HepG2 (cell line): Measurements from ENCODE around the gene BOLL. TPM values are rescaled to one million over a fixed set of nuclear protein-coding genes. Genes with fewer than 3 reads are reported as not detected.

Experiments
- EP300 ChIP-seq, 3 experiments: sonication (generic) in 1 of 3; formaldehyde crosslinking in 1 of 3; IDR thresholded peaks; 2 replicates each; pipeline versions ENCODE4 v1.5.1 to v1.6.1; 2011 to 2020; ENCODE audit warnings: low read depth in 2 of 3, low read length in 2 of 3, borderline replicate concordance in 1 of 3, improper control_type of control experiment in 1 of 3, mild to moderate bottlenecking in 1 of 3, missing genetic modification reagents in 1 of 3, moderate library complexity in 1 of 3
- GPBP1L1 ChIP-seq: sonication (generic); formaldehyde crosslinking; IDR thresholded peaks from 2 replicates; pipeline ENCODE4 v1.5.0; 2020; ENCODE audit warnings: mild to moderate bottlenecking, missing genetic modification reagents
- HINFP ChIP-seq: sonication (generic); formaldehyde crosslinking; IDR thresholded peaks from 2 replicates; pipeline ENCODE4 v1.4.0; 2020; ENCODE audit warnings: low read depth, mild to moderate bottlenecking, missing genetic modification reagents
- HOMEZ ChIP-seq: IDR thresholded peaks from 2 replicates; pipeline ENCODE4 v1.6.1; 2016; ENCODE audit warnings: low read depth
- ONECUT2 ChIP-seq: sonication (generic); formaldehyde crosslinking; IDR thresholded peaks from 2 replicates; pipeline ENCODE4 v1.4.0; 2020; ENCODE audit warnings: missing genetic modification reagents
- PBX2 ChIP-seq: IDR thresholded peaks from 2 replicates; pipeline ENCODE4 v1.6.1; 2016; ENCODE audit warnings: control low read depth
- PHF8 ChIP-seq: sonication (generic); formaldehyde crosslinking; IDR thresholded peaks from 2 replicates; pipeline ENCODE4 v1.5.0; 2020; ENCODE audit warnings: missing genetic modification reagents
- RAD51 ChIP-seq: fragments of 450-650 bp; IDR thresholded peaks from 2 replicates; pipeline ENCODE4 v1.6.1; 2016; ENCODE audit warnings: borderline replicate concordance
- RBAK ChIP-seq: sonication (generic); formaldehyde crosslinking; IDR thresholded peaks from 2 replicates; pipeline ENCODE4 v1.5.1; 2020; ENCODE audit warnings: mild to moderate bottlenecking, missing genetic modification reagents
- RBM22 ChIP-seq: fragments of 200-400 bp; formaldehyde crosslinking; optimal IDR thresholded peaks from 2 replicates; pipeline ENCODE3; 2017; ENCODE audit warnings: mild to moderate bottlenecking, low read length, moderate library complexity
- SNAPC2 ChIP-seq: sonication (generic); formaldehyde crosslinking; IDR thresholded peaks from 2 replicates; pipeline ENCODE4 v1.8.1; 2022; ENCODE audit warnings: mild to moderate bottlenecking, missing genetic modification reagents
- SOX6 ChIP-seq, 2 experiments: fragments of 450-650 bp in 1 of 2; sonication (generic) in 1 of 2; formaldehyde crosslinking in 1 of 2; IDR thresholded peaks; 2 replicates each; pipeline versions ENCODE4 v1.4.0 to v1.6.1; 2017 to 2020; ENCODE audit warnings: antibody characterized with exemption in 1 of 2, mild to moderate bottlenecking in 1 of 2, missing genetic modification reagents in 1 of 2
- THAP7 ChIP-seq: sonication (generic); formaldehyde crosslinking; IDR thresholded peaks from 2 replicates; pipeline ENCODE4 v1.8.1; 2023; ENCODE audit warnings: mild to moderate bottlenecking, missing genetic modification reagents
- XRCC5 ChIP-seq: fragments of 200-400 bp; formaldehyde crosslinking; optimal IDR thresholded peaks from 2 replicates; pipeline ENCODE3; 2017; ENCODE audit warnings: mild to moderate bottlenecking, low read length
- ZC3H13 ChIP-seq: sonication (generic); formaldehyde crosslinking; IDR thresholded peaks from 2 replicates; pipeline ENCODE4 v1.8.1; 2023; ENCODE audit warnings: mild to moderate bottlenecking, missing genetic modification reagents, moderate library complexity
- ZNF20 ChIP-seq: sonication (generic); formaldehyde crosslinking; IDR thresholded peaks from 2 replicates; pipeline ENCODE4 v1.4.0; 2020; ENCODE audit warnings: mild to moderate bottlenecking, moderate library complexity, missing genetic modification reagents
- ZNF280B ChIP-seq: sonication (generic); formaldehyde crosslinking; IDR thresholded peaks from 2 replicates; pipeline ENCODE4 v1.5.0; 2020; ENCODE audit warnings: missing genetic modification reagents, mild to moderate bottlenecking, borderline replicate concordance
- ZNF33A ChIP-seq: sonication (generic); formaldehyde crosslinking; IDR thresholded peaks from 2 replicates; pipeline ENCODE4 v1.5.1; 2020; ENCODE audit warnings: missing genetic modification reagents, mild to moderate bottlenecking, moderate library complexity, borderline replicate concordance
- ZNF44 ChIP-seq: sonication (generic); formaldehyde crosslinking; IDR thresholded peaks from 2 replicates; pipeline ENCODE4 v1.5.1; 2020; ENCODE audit warnings: mild to moderate bottlenecking, missing genetic modification reagents
- ZNF549 ChIP-seq: sonication (generic); formaldehyde crosslinking; IDR thresholded peaks from 2 replicates; pipeline ENCODE4 v1.5.0; 2020; ENCODE audit warnings: missing genetic modification reagents
- ZNF572 ChIP-seq: sonication (generic); formaldehyde crosslinking; IDR thresholded peaks from 2 replicates; pipeline ENCODE4 v1.5.1; 2020; ENCODE audit warnings: mild to moderate bottlenecking, missing genetic modification reagents
- ZNF75D ChIP-seq: sonication (generic); formaldehyde crosslinking; IDR thresholded peaks from 2 replicates; pipeline ENCODE4 v1.8.1; 2023; ENCODE audit warnings: missing genetic modification reagents, mild to moderate bottlenecking, borderline replicate concordance
- ZNF781 ChIP-seq: sonication (generic); formaldehyde crosslinking; IDR thresholded peaks from 2 replicates; pipeline ENCODE4 v1.5.1; 2020; ENCODE audit warnings: borderline replicate concordance, mild to moderate bottlenecking, missing genetic modification reagents; ENCODE audit errors: not compliant biosample characterization
- polyA plus RNA-seq, 8 experiments: library from polyadenylated mRNA; depleted of rRNA in 3 of 8; stranded (reverse) in 7 of 8; unstranded in 1 of 8; fragments of >200 nt; fragmentation: Illumina TruSeq in 4 of 8; extraction: Trizol in 4 of 8; gene quantifications; 2 replicates each; pipeline versions ENCODE4 v1.2.1 to v1.2.3, GENCODE V29; 2011 to 2016; ENCODE audit warnings: low read depth in 4 of 8, missing spikeins in 1 of 8, mixed read lengths in 1 of 8; ENCODE audit not compliant: insufficient read depth in 1 of 8
- total RNA-seq, 5 experiments: library from RNA; depleted of rRNA; stranded (reverse); fragments of >200 nt; fragmentation: Illumina TruSeq; extraction: Trizol; gene quantifications; 2 replicates each; pipeline ENCODE4 v1.2.3, GENCODE V29; 2016; ENCODE audit warnings: low read depth in 1 of 5

The BOLL gene
- total and polyA plus RNA-seq, 2 of the 13 experiments (the other 11 are each of a cell fraction or from before 2014, with no cell fraction given): not detected

- no peak for TF ChIP-seq PBX2 (CRISPR knock-in tag)
- TF ChIP-seq ZC3H13 (CRISPR knock-in tag): no peak
- no peak for TF ChIP-seq ZNF20 (CRISPR knock-in tag)
- TF ChIP-seq ZNF33A: no peak
- no peak for TF ChIP-seq XRCC5
- no peak for TF ChIP-seq PHF8 (CRISPR knock-in tag)
- peak in 1 of 2 experiments; percentile 14; a peak in 1 of 4 replicates for TF ChIP-seq EP300 (IDR thresholded peaks at IDR 0.05; ENCODE audit: low read depth in 2 of 2, low read length in 2 of 2)
- TF ChIP-seq EP300 (CRISPR knock-in tag; IDR thresholded peaks at IDR 0.05; ENCODE audit: borderline replicate concordance): no peak
- TF ChIP-seq RBAK (CRISPR knock-in tag): no peak
- TF ChIP-seq ZNF75D (CRISPR knock-in tag): no peak
- TF ChIP-seq SOX6 (IDR thresholded peaks at IDR 0.05): no peak
- peak; percentile 60 for TF ChIP-seq SOX6 (CRISPR knock-in tag; IDR thresholded peaks at IDR 0.05)
- TF ChIP-seq GPBP1L1 (CRISPR knock-in tag): no peak
- TF ChIP-seq HOMEZ (CRISPR knock-in tag): no peak; the same call in 1 of the 2 replicates
- no peak for TF ChIP-seq ZNF44 (CRISPR knock-in tag)
- no peak for TF ChIP-seq SNAPC2 (CRISPR knock-in tag)
- TF ChIP-seq HINFP (CRISPR knock-in tag): no peak
- no peak for TF ChIP-seq ZNF549 (CRISPR knock-in tag)
- no peak for TF ChIP-seq ZNF280B
- no peak for TF ChIP-seq ONECUT2 (CRISPR knock-in tag)
- no peak for TF ChIP-seq ZNF572 (CRISPR knock-in tag)
- TF ChIP-seq THAP7 (CRISPR knock-in tag): no peak
- no peak for TF ChIP-seq RAD51
- TF ChIP-seq ZNF781 (CRISPR knock-in tag): no peak
- TF ChIP-seq RBM22: no peak
Measured at GRCh38 chr2:197713271-197713670, 71.8 kb downstream of the BOLL start (continued).
